ENCODE data around the gene MAPKBP1. TPM values are rescaled to one million over a fixed set of nuclear protein-coding genes. Genes with fewer than 3 reads are reported as not detected.
A peak's percentile ranks its signal among the peaks of the same experiment; 100 is the strongest.

The MAPKBP1 gene
- total and polyA plus RNA-seq, 2 of the 8 experiments (the other 6 are each of a cell fraction or from before 2014, with no cell fraction given), result 4.3 to 11.3 TPM

DNA sequence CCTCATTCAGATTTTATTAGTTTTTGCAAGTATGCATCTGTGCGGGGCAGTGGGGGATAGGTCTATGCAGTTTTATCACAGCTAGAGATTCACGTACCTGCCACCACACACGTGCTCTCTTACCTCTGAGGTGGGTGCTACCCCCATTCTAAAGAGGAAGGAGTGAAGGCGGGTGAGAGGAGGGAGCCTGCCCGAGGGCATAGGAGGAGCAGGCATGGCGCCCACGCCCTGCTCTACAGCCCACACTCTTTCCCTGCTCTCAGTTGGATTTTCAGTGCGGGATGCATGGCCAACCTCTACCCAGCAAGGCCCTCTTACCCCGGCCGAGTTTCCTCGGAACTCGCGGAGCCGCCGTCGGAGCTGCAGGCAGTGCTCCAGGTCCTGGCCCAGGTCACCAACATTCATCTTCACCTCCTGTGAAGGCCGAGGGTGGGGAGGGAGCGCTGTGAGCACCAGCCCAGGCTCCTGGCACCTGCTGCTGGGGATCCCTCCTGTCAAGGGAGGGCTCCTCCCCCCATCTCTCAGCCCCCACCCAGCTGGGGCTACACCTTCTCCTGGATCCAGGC is 91.3 kb downstream of the MAPKBP1 start:
- Histone ChIP-seq H2BK5ac (ENCODE audit: low read depth, low read length) (no peak overlapping the region), H3K23ac (ENCODE audit: insufficient read length) (no peak overlapping the region), H3K56ac (replicated peaks; ENCODE audit: insufficient read length, low read depth, low read length) (no peak overlapping the region), H3K14ac (ENCODE audit: insufficient read length) (no peak overlapping the region), H4K20me1 (replicated peaks in 1 of 2; ENCODE audit: control insufficient read depth in 1 of 2, insufficient read depth in 2 of 2, low read length in 2 of 2) (peaks cover 0 to 2% of the 10 kb centered on the region in 2 experiments), H3K18ac (ENCODE audit: extremely low read depth, low read length) (no peak overlapping the region), H3K36me3 (ENCODE audit: control insufficient read depth in 2 of 4, insufficient read depth in 4 of 4, low read length in 3 of 4) (no peaks in the 10 kb centered on the region), H3K27me3 (replicated peaks in 1 of 4; ENCODE audit: control insufficient read depth in 3 of 4, extremely low read depth in 1 of 4, insufficient read depth in 3 of 4, low read length in 3 of 4) (no peaks in the 10 kb centered on the region; a peak in 2 of 7 replicates), H2BK15ac (ENCODE audit: low read length) (no peak overlapping the region), H3K4ac (replicated peaks; ENCODE audit: insufficient read length, low read depth, low read length) (no peak overlapping the region), H3K9me3 (ENCODE audit: insufficient read depth in 2 of 2, low read depth in 1 of 2, low read length in 1 of 2) (no peaks in the 10 kb centered on the region), H3K79me1 (ENCODE audit: low read depth, low read length) (no peaks in the 10 kb centered on the region), H3K4me3 (ENCODE audit: extremely low read depth in 1 of 4, insufficient read depth in 2 of 4, low read depth in 3 of 4, low read length in 4 of 4) (no peak overlapping the region), H3K23me2 (ENCODE audit: low read depth, low read length) (no peaks in the 10 kb centered on the region), H2AK5ac (ENCODE audit: low read depth, low read length) (no peak overlapping the region), H4K8ac (ENCODE audit: extremely low read depth, insufficient read depth, low read length) (peak overlapping the region; percentile 75), H4K91ac (replicated peaks; ENCODE audit: insufficient read length, low read length) (no peak overlapping the region), H2AFZ (ENCODE audit: low read length) (no peak overlapping the region), H3K27ac (ENCODE audit: low read depth, low read length) (no peak overlapping the region), H3K79me2 (ENCODE audit: control insufficient read depth in 1 of 2, insufficient read depth in 2 of 2, low read length in 2 of 2) (no peaks in the 10 kb centered on the region), H4K5ac (ENCODE audit: insufficient read length, low read depth, low read length) (no peak overlapping the region), H3K4me2 (ENCODE audit: insufficient read depth in 1 of 2, low read depth in 2 of 2, low read length in 2 of 2) (no peak overlapping the region), H2BK20ac (ENCODE audit: low read length) (no peak overlapping the region), H3K4me1 (replicated peaks in 1 of 4; ENCODE audit: control insufficient read depth in 3 of 4, insufficient read depth in 4 of 4, low read length in 3 of 4) (peaks cover 0 to 8% (median 2%) of the 10 kb centered on the region in 4 experiments; a peak in 3 of 7 replicates), H3K9ac (replicated peaks in 1 of 4; ENCODE audit: extremely low read depth in 1 of 4, low read depth in 3 of 4, low read length in 3 of 4) (no peak overlapping the region), H2BK12ac (ENCODE audit: low read depth, low read length) (no peak overlapping the region), H2BK120ac (replicated peaks; ENCODE audit: low read depth, low read length) (no peak overlapping the region)
- ChIA-PET POLR2A (ENCODE audit: partially characterized antibody) (interaction anchor here (2.5 to 2.6 kb wide), 2 partner anchors 14 to 15 kb away, joined by 6 to 11 read pairs; no protein-coding TSS in a partner anchor), CTCF (ENCODE audit: partially characterized antibody) (interaction anchor here (0.9 to 4.1 kb wide), 7 partner anchors 11 to 308 kb away, joined by 3 to 22 read pairs (median 4); no protein-coding TSS in a partner anchor)
- DNase-seq (ENCODE audit: low read depth in 1 of 2, low spot score in 2 of 2), result no peak
- no peak for TF ChIP-seq CEBPB (IDR thresholded peaks at IDR 0.05; ENCODE audit: low read depth, low read length)
- no peak for TF ChIP-seq SP1 (IDR thresholded peaks at IDR 0.05; ENCODE audit: low read depth, low read length)
- no peak for TF ChIP-seq TBP (IDR thresholded peaks at IDR 0.05; ENCODE audit: low read depth, low read length)
- TF ChIP-seq ASH2L (IDR thresholded peaks at IDR 0.05; ENCODE audit: low read length), result no peak
- TF ChIP-seq RFX5 (IDR thresholded peaks at IDR 0.05; ENCODE audit: borderline replicate concordance, low read depth, low read length), result no peak
- no peak for TF ChIP-seq EGR1 (IDR thresholded peaks at IDR 0.05; ENCODE audit: borderline replicate concordance, low read depth, low read length)
- TF ChIP-seq CREB1 (IDR thresholded peaks at IDR 0.05), result no peak
- no peak for TF ChIP-seq CBX8 (IDR thresholded peaks at IDR 0.05; ENCODE audit: borderline replicate concordance, low read depth, low read length)
- no peak for TF ChIP-seq KDM5A (IDR thresholded peaks at IDR 0.05; ENCODE audit: low read length)
- TF ChIP-seq BRCA1 (IDR thresholded peaks at IDR 0.05; ENCODE audit: low read depth, low read length), result no peak
- FAIRE-seq, result no peak
- WGBS, 2 experiments (ENCODE audit: extremely low coverage in 1 of 2, insufficient coverage in 1 of 2, insufficient read length in 1 of 2, insufficient replicate concordance in 2 of 2, low coverage in 1 of 2, low lambda C conversion rate in 2 of 2, missing lambda C conversion rate in 1 of 2), result 90% methylated on average over 16 of the region's 18 CpGs; no CpG with 5 or more reads in 1 of the 2 experiments

Data from H1 (cell line).